ENCODE measurements around the gene AK8. TPM values are rescaled to one million over a fixed set of nuclear protein-coding genes. Genes with fewer than 3 reads are reported as not detected.

AK8 gene
- total RNA-seq, 1 experiment from 2014 or later, result not detected

DNA sequence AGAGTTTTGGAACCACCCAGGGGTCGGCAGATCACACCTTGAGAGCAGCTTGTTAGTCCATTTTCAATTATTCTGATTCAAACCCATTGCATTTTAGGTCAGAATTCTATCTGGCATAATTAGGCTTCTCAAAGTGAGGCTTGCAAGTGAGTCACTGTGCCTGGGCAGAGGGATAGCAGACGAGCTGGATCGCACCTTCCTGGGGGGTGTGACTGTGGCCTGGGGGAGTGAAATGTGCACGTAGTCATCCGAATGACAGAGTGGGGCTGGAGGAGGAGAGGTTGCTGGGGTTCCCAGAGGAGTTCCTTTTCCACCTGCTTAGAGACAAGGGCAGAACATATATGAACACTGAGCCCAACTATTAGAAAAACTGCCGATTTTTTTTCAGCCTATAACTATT, 32.3 kb upstream of the AK8 start:
- no peak for TF ChIP-seq EZH2 (IDR thresholded peaks at IDR 0.05; ENCODE audit: borderline replicate concordance, low read depth, low read length, poor library complexity, severe bottlenecking)
- TF ChIP-seq, protein P1, sequence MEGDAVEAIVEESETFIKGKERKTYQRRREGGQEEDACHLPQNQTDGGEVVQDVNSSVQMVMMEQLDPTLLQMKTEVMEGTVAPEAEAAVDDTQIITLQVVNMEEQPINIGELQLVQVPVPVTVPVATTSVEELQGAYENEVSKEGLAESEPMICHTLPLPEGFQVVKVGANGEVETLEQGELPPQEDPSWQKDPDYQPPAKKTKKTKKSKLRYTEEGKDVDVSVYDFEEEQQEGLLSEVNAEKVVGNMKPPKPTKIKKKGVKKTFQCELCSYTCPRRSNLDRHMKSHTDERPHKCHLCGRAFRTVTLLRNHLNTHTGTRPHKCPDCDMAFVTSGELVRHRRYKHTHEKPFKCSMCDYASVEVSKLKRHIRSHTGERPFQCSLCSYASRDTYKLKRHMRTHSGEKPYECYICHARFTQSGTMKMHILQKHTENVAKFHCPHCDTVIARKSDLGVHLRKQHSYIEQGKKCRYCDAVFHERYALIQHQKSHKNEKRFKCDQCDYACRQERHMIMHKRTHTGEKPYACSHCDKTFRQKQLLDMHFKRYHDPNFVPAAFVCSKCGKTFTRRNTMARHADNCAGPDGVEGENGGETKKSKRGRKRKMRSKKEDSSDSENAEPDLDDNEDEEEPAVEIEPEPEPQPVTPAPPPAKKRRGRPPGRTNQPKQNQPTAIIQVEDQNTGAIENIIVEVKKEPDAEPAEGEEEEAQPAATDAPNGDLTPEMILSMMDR (conservative IDR thresholded peaks at IDR 0.05; ENCODE audit: low read depth, low read length), result no peak
- Histone ChIP-seq H3K27ac (ENCODE audit: low read depth, low read length, poor library complexity, severe bottlenecking) (no peak overlapping the region), H3K27me3 (replicated peaks; ENCODE audit: insufficient read depth, low read depth, low read length, poor library complexity) (no peaks in the 10 kb centered on the region), H3K9me3 (ENCODE audit: low read depth, low read length, poor library complexity, severe bottlenecking) (no peaks in the 10 kb centered on the region), H3K4me1 (ENCODE audit: insufficient read depth, low read length, poor library complexity, severe bottlenecking) (no peaks in the 10 kb centered on the region), H3K36me3 (ENCODE audit: insufficient read depth, low read length, poor library complexity, severe bottlenecking) (peaks cover 36% of the 10 kb centered on the region), H3K4me3 (ENCODE audit: low read depth, low read length, poor library complexity, severe bottlenecking) (no peak overlapping the region)
- ChIA-PET CTCF (no interaction called here), POLR2A (ENCODE audit: low non-redundant PET) (no interaction called here)
- intact Hi-C loops (cut with micrococcal nuclease; ENCODE audit: unreplicated experiment), result no loop called here
- no peak for DNase-seq (ENCODE audit: low spot score)
- no TSS peak for BruUV-seq (replicated peaks)

GRCh38 chr9:132909311-132909710, 31.2 kb upstream of the AK8 start:
- no peak for TF ChIP-seq EZH2 (IDR thresholded peaks at IDR 0.05; ENCODE audit: borderline replicate concordance, low read depth, low read length, poor library complexity, severe bottlenecking)
- TF ChIP-seq, protein P1 (conservative IDR thresholded peaks at IDR 0.05; ENCODE audit: low read depth, low read length), result no peak
- intact Hi-C loops (cut with micrococcal nuclease; ENCODE audit: unreplicated experiment), result no loop called here
- POLR2A ChIA-PET (ENCODE audit: low non-redundant PET), result no interaction called here
- Histone ChIP-seq H3K9me3 (ENCODE audit: low read depth, low read length, poor library complexity, severe bottlenecking) (no peaks in the 10 kb centered on the region), H3K4me3 (ENCODE audit: low read depth, low read length, poor library complexity, severe bottlenecking) (no peak overlapping the region), H3K36me3 (ENCODE audit: insufficient read depth, low read length, poor library complexity, severe bottlenecking) (peaks cover 34% of the 10 kb centered on the region), H3K4me1 (ENCODE audit: insufficient read depth, low read length, poor library complexity, severe bottlenecking) (no peaks in the 10 kb centered on the region), H3K27ac (ENCODE audit: low read depth, low read length, poor library complexity, severe bottlenecking) (no peak overlapping the region), H3K27me3 (replicated peaks; ENCODE audit: insufficient read depth, low read depth, low read length, poor library complexity) (no peaks in the 10 kb centered on the region)
- no TSS peak for BruUV-seq (replicated peaks)
- CTCF ChIA-PET, result no interaction called here
- DNase-seq (ENCODE audit: low spot score), result no peak

DNA sequence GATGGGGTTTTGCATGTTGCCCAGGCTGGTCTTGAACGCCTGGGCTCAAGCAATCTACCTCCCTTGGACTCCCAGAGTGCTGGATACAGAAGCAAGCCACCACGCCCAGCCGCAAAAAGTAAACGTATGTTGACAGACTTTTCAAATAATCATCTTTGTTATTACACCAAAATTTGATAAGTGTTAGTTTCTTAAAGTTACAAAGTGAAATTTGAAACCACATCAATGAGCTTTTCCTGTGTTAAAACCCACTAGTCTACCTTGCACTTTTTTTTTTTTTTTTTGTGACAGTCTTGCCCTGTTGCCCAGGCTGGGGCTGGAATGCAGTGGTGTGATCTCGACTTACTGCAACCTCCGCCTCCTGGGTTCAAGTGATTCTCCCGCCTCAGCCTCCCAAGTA, 30.6 kb upstream of the AK8 start:
- Histone ChIP-seq H3K27me3 (replicated peaks; ENCODE audit: insufficient read depth, low read depth, low read length, poor library complexity) (no peaks in the 10 kb centered on the region), H3K4me1 (ENCODE audit: insufficient read depth, low read length, poor library complexity, severe bottlenecking) (no peaks in the 10 kb centered on the region), H3K4me3 (ENCODE audit: low read depth, low read length, poor library complexity, severe bottlenecking) (no peak overlapping the region), H3K9me3 (ENCODE audit: low read depth, low read length, poor library complexity, severe bottlenecking) (no peaks in the 10 kb centered on the region), H3K36me3 (ENCODE audit: insufficient read depth, low read length, poor library complexity, severe bottlenecking) (peaks cover 34% of the 10 kb centered on the region), H3K27ac (ENCODE audit: low read depth, low read length, poor library complexity, severe bottlenecking) (no peak overlapping the region)
- BruUV-seq (replicated peaks), result no TSS peak
- TF ChIP-seq, protein P1 (conservative IDR thresholded peaks at IDR 0.05; ENCODE audit: low read depth, low read length), result no peak
- no peak for TF ChIP-seq EZH2 (IDR thresholded peaks at IDR 0.05; ENCODE audit: borderline replicate concordance, low read depth, low read length, poor library complexity, severe bottlenecking)
- intact Hi-C loops (cut with micrococcal nuclease; ENCODE audit: unreplicated experiment), result no loop called here
- CTCF ChIA-PET, result no interaction called here
- POLR2A ChIA-PET (ENCODE audit: low non-redundant PET), result no interaction called here
- no peak for DNase-seq (ENCODE audit: low spot score)
